GM12878 (cell line): ENCODE measurements around the gene ZFP62. TPM values are rescaled to one million over a fixed set of nuclear protein-coding genes. Genes with fewer than 3 reads are reported as not detected.

ENCODE experiments used
- ELK1 ChIP-seq: IDR thresholded peaks from 2 replicates; pipeline ENCODE4 v1.6.1; 2012; ENCODE audit warnings: low read depth, low read length, improper control_type of control experiment
- IRF4 ChIP-seq: IDR thresholded peaks from 2 replicates; pipeline ENCODE4 v1.6.1; 2011; ENCODE audit warnings: low read depth, low read length
- KDM1A ChIP-seq: fragments of 200-600 bp; sonication (generic); IDR thresholded peaks from 2 replicates; pipeline ENCODE4 v1.6.1; 2016; ENCODE audit warnings: borderline replicate concordance
- KLF5 ChIP-seq: fragments of 450-650 bp; IDR thresholded peaks from 2 replicates; pipeline ENCODE4 v1.6.1; 2014; ENCODE audit warnings: mild to moderate bottlenecking; ENCODE audit not compliant: partially characterized antibody
- MLLT1 ChIP-seq: fragments of 450-650 bp; IDR thresholded peaks from 2 replicates; pipeline ENCODE4 v1.6.1; 2016; ENCODE audit warnings: mild to moderate bottlenecking
- POLR2A ChIP-seq: IDR thresholded peaks from 2 replicates; pipeline ENCODE4 v1.6.1; 2011; ENCODE audit warnings: low read depth, mild to moderate bottlenecking, low read length
- RFX5 ChIP-seq: IDR thresholded peaks from 2 replicates; pipeline ENCODE4 v1.6.1; 2011; ENCODE audit warnings: low read depth, low read length, improper control_type of control experiment
- WRNIP1 ChIP-seq: IDR thresholded peaks from 2 replicates; pipeline ENCODE4 v1.6.1; 2011; ENCODE audit warnings: low read depth, low read length, improper control_type of control experiment, borderline replicate concordance
- ZBTB40 ChIP-seq: fragments of 450-650 bp; IDR thresholded peaks from 2 replicates; pipeline ENCODE4 v1.6.1; 2016; ENCODE audit warnings: mild to moderate bottlenecking, moderate library complexity, borderline replicate concordance
- ZNF24 ChIP-seq: fragments of 450-650 bp; IDR thresholded peaks from 2 replicates; pipeline ENCODE4 v1.6.1; 2017; ENCODE audit warnings: antibody characterized with exemption, mild to moderate bottlenecking
- ZNF274 ChIP-seq: IDR thresholded peaks from one replicate; pipeline ENCODE4 v1.8.0; 2011; ENCODE audit not compliant: insufficient read length, insufficient read depth
- ZNF592 ChIP-seq: fragments of 450-650 bp; IDR thresholded peaks from 2 replicates; pipeline ENCODE4 v1.6.1; 2017; ENCODE audit warnings: mild to moderate bottlenecking, moderate library complexity
- polyA plus RNA-seq, 11 experiments: library from polyadenylated mRNA; depleted of rRNA in 4 of 11; unstranded in 6 of 11; stranded (reverse) in 5 of 11; fragments of >200 nt; fragmentation: Nextera tagmentation in 4 of 11; fragmentation: Illumina TruSeq in 1 of 11; extraction: Ambion mirVana in 4 of 11; extraction: Trizol in 1 of 11; gene quantifications; 1 replicate in 1 of 11; 2 replicates in 10 of 11; pipeline versions ENCODE4 v1.2.1 to v1.2.3, GENCODE V29; 2011 to 2016; ENCODE audit warnings: inconsistent platforms in 2 of 11, missing spikeins in 2 of 11, low read depth in 1 of 11
- total RNA-seq, 4 experiments: library from RNA; depleted of rRNA in 3 of 4; stranded (reverse); fragments of >200 nt in 3 of 4; fragmentation: Illumina TruSeq in 1 of 4; extraction: Trizol in 1 of 4; gene quantifications; 2 replicates each; pipeline versions ENCODE4 v1.2.1 to v1.2.3, GENCODE V29; 2013 to 2021
- TF ChIP-seq, protein P1 (sequence below), 3 experiments: IDR thresholded peaks in 2 of 3; conservative IDR thresholded peaks in 1 of 3; 2 replicates each; pipeline ENCODE4 v1.5.1; 2011; ENCODE audit warnings: low read depth in 3 of 3, low read length in 3 of 3, mild to moderate bottlenecking in 3 of 3, control low read depth in 2 of 3, moderate library complexity in 2 of 3, inconsistent platforms in 1 of 3, mixed read lengths in 1 of 3; ENCODE audit not compliant: control insufficient read depth in 2 of 3, insufficient read depth in 1 of 3; ENCODE audit errors: extremely low read depth in 1 of 3
- TF ChIP-seq, protein P2 (sequence below): fragments of 450-650 bp; IDR thresholded peaks from 2 replicates; pipeline ENCODE4 v1.6.1; 2014; ENCODE audit warnings: mild to moderate bottlenecking

The ZFP62 gene
- total and polyA plus RNA-seq, 10 of the 15 experiments (the other 5 are each of a cell fraction or from before 2014, with no cell fraction given), result 9.2 to 39.7 (median 21.1) TPM

DNA sequence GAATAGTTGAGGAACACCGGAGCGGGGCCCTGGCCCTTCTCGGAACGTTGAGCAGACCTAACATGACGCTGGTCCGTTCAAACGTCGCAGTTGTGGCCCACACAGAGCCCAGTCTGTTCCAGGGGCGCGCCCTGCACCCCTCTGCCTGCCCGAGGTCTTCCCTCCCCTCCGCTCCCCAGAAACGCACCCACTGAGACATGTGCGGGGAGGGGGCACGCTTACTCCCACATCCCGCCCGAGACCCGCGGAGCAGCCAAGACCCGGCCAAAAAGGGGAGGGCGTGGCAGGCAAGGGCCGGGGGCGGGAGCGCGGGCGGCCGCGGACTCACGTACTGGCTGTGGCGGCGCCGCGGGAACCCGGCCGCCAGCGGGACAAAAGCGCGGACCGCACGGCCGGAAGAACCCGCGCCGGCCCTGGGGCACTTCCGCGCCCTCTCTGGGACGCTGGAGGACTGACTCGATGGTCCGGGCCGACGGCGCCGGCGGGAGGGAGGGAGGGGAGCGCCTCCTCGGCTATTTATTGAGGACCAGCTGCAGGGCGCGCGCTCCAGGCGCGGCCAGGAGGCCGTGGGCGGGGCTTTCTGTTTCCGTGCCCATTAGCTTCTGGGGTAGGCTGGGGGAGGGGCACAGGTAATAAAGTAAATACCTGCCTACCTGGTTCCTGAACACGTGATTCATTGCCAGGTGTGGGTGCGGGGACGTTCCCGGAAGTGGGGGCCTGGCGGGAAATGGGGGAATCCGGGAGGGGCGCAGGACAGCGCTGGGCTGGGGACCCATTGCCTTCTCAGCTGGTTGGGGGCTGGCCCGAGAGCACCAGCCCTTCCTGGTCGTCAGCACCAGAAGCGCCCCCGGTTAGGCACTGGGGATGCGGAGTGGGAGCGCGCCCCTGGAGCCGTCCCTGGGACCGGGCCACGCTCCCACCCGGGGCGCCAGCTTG lies at the start of gene ZFP62 (continued):
- peak; percentile 79 for TF ChIP-seq ZBTB40
- no peak for TF ChIP-seq ZNF274
- TF ChIP-seq ZNF592, result no peak
- 0 out of 2 replicates have a peak, but pooled peaks have one; percentile 47 for TF ChIP-seq ZNF24
- TF ChIP-seq POLR2A, result peak; percentile 82
- TF ChIP-seq ELK1, result peak; percentile 6; the same call in 1 of the 2 replicates
- TF ChIP-seq, protein P1, sequence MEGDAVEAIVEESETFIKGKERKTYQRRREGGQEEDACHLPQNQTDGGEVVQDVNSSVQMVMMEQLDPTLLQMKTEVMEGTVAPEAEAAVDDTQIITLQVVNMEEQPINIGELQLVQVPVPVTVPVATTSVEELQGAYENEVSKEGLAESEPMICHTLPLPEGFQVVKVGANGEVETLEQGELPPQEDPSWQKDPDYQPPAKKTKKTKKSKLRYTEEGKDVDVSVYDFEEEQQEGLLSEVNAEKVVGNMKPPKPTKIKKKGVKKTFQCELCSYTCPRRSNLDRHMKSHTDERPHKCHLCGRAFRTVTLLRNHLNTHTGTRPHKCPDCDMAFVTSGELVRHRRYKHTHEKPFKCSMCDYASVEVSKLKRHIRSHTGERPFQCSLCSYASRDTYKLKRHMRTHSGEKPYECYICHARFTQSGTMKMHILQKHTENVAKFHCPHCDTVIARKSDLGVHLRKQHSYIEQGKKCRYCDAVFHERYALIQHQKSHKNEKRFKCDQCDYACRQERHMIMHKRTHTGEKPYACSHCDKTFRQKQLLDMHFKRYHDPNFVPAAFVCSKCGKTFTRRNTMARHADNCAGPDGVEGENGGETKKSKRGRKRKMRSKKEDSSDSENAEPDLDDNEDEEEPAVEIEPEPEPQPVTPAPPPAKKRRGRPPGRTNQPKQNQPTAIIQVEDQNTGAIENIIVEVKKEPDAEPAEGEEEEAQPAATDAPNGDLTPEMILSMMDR (IDR thresholded peaks at IDR 0.05 in 2 of 3, conservative IDR thresholded peaks at IDR 0.05 in 1 of 3; ENCODE audit: control insufficient read depth in 2 of 3, extremely low read depth in 1 of 3, insufficient read depth in 1 of 3, low read depth in 3 of 3, low read length in 3 of 3), result no peak; a peak in 1 of 6 replicates
- TF ChIP-seq, protein P2, sequence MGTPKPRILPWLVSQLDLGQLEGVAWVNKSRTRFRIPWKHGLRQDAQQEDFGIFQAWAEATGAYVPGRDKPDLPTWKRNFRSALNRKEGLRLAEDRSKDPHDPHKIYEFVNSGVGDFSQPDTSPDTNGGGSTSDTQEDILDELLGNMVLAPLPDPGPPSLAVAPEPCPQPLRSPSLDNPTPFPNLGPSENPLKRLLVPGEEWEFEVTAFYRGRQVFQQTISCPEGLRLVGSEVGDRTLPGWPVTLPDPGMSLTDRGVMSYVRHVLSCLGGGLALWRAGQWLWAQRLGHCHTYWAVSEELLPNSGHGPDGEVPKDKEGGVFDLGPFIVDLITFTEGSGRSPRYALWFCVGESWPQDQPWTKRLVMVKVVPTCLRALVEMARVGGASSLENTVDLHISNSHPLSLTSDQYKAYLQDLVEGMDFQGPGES, result no peak
- no peak for TF ChIP-seq KLF5
- no peak for TF ChIP-seq IRF4
- TF ChIP-seq RFX5, result 0 out of 2 replicates have a peak, but pooled peaks have one; percentile 22
- 0 out of 2 replicates have a peak, but pooled peaks have one; percentile 3 for TF ChIP-seq MLLT1
- no peak for TF ChIP-seq KDM1A
- TF ChIP-seq WRNIP1, result no peak
